Measurements from ENCODE around the gene ZNF236.

The ZNF236 gene

DNA sequence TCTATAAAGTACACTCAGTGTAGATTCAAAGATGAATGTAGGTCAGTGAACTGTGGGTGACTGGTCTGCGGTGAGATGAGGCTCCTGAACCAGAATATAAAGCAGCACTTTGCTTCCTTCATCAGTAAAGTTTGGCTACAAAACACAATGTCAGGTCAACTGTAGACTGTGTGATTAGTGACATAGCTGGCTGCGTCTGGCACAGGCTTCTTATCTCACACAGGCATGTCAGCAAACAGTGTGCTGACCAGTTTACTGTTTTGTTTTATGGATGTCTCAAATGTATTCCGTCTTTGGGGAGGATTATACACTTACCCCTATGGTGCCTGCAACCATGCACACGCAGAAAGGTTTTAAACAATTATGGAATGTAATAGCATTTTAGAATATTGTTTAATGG lies 87.1 kb downstream of the ZNF236 start:
- H3K4me1 ChIP-seq (ENCODE audit: control insufficient read depth in 1 of 2, insufficient read depth in 1 of 2, low read depth in 1 of 2, low read length in 1 of 2) = no peaks in the 10 kb centered on the region
- no peaks in the 10 kb centered on the region for H3K9me3 ChIP-seq
- peaks cover 84% of the 10 kb centered on the region for H3K36me3 ChIP-seq
- H3K27ac ChIP-seq = no peak overlapping the region
- TF ChIP-seq, protein P1, sequence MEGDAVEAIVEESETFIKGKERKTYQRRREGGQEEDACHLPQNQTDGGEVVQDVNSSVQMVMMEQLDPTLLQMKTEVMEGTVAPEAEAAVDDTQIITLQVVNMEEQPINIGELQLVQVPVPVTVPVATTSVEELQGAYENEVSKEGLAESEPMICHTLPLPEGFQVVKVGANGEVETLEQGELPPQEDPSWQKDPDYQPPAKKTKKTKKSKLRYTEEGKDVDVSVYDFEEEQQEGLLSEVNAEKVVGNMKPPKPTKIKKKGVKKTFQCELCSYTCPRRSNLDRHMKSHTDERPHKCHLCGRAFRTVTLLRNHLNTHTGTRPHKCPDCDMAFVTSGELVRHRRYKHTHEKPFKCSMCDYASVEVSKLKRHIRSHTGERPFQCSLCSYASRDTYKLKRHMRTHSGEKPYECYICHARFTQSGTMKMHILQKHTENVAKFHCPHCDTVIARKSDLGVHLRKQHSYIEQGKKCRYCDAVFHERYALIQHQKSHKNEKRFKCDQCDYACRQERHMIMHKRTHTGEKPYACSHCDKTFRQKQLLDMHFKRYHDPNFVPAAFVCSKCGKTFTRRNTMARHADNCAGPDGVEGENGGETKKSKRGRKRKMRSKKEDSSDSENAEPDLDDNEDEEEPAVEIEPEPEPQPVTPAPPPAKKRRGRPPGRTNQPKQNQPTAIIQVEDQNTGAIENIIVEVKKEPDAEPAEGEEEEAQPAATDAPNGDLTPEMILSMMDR (IDR thresholded peaks at IDR 0.05) = no peak
- no peak overlapping the region for H3K4me3 ChIP-seq (ENCODE audit: low read depth in 1 of 2, low read length in 1 of 2)
- H3K27me3 ChIP-seq = no peaks in the 10 kb centered on the region

GRCh38 chr18:76911440-76911839 lies 89.1 kb downstream of the ZNF236 start:
- TF ChIP-seq, protein P1 (IDR thresholded peaks at IDR 0.05) = no peak
- Histone ChIP-seq H3K9me3 (no peaks in the 10 kb centered on the region), H3K27me3 (no peaks in the 10 kb centered on the region), H3K4me1 (ENCODE audit: control insufficient read depth in 1 of 2, insufficient read depth in 1 of 2, low read depth in 1 of 2, low read length in 1 of 2) (no peaks in the 10 kb centered on the region), H3K27ac (no peak overlapping the region), H3K4me3 (ENCODE audit: low read depth in 1 of 2, low read length in 1 of 2) (no peak overlapping the region), H3K36me3 (peaks cover 85% of the 10 kb centered on the region)

DNA sequence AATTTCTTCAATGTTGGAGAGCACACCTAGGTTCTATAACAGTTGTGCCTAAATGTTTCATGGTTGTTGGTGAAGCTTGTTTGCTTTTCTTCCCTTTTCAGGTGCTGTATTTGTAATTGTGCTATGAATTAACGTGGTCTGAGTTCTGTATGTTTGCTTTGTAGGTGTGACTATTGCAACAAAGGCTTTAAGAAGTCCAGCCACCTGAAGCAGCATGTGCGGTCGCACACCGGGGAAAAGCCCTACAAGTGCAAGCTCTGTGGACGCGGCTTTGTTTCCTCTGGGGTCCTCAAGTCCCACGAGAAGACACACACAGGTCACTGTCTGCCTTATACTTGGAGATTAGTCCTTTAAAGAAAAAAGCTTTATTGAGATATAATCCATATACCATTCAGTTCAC lies 91.2 kb downstream of the ZNF236 start:
- H3K4me1 ChIP-seq (ENCODE audit: control insufficient read depth in 1 of 2, insufficient read depth in 1 of 2, low read depth in 1 of 2, low read length in 1 of 2) = no peaks in the 10 kb centered on the region
- TF ChIP-seq, protein P1 (IDR thresholded peaks at IDR 0.05) = no peak
- no peak overlapping the region for H3K27ac ChIP-seq
- peaks cover 94% of the 10 kb centered on the region for H3K36me3 ChIP-seq
- no peaks in the 10 kb centered on the region for H3K9me3 ChIP-seq
- H3K4me3 ChIP-seq (ENCODE audit: low read depth in 1 of 2, low read length in 1 of 2) = no peak overlapping the region
- no peaks in the 10 kb centered on the region for H3K27me3 ChIP-seq

DNA sequence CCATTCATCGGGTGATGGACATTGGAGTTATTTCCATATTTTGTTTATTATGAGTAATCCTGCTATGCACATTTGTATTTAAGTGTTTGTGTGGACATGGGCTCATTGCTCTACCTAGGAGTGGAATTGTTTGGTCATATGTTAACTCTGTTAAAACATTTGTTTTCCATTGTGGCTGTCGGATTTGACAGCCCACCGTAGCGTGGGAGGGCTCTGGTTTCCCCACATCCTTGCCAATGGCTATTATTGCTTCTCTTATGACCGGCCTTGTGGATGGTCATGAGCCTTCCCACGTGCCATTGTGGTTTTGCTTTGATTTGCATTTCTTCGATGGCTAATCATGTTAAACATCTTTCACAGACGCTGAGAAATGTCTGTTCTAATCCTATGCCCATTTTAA lies 92.0 kb downstream of the ZNF236 start:
- H3K27me3 ChIP-seq = no peaks in the 10 kb centered on the region
- H3K36me3 ChIP-seq = peaks cover 93% of the 10 kb centered on the region
- no peak overlapping the region for H3K4me3 ChIP-seq (ENCODE audit: low read depth in 1 of 2, low read length in 1 of 2)
- no peaks in the 10 kb centered on the region for H3K4me1 ChIP-seq (ENCODE audit: control insufficient read depth in 1 of 2, insufficient read depth in 1 of 2, low read depth in 1 of 2, low read length in 1 of 2)
- TF ChIP-seq, protein P1 (IDR thresholded peaks at IDR 0.05) = no peak
- no peaks in the 10 kb centered on the region for H3K9me3 ChIP-seq
- H3K27ac ChIP-seq = no peak overlapping the region

DNA sequence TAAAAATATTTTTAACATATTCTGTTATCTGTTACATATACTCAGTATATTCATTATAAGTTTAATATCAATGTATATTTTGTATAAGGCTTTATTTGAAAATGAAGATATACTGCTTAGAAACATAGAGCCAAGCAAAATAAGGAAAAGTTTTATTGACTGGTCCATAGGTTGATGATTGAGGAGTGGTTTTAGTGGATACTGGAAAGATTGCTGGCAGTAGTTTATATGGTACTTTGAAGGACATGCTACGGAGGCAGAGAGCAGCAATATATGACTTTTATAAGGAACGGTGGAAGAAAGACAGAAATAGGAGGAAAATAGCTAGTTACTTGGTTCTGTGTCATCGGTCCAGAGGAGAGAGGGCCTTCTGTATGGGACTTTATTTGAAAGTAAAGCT lies 92.4 kb downstream of the ZNF236 start:
- H3K4me1 ChIP-seq (ENCODE audit: control insufficient read depth in 1 of 2, insufficient read depth in 1 of 2, low read depth in 1 of 2, low read length in 1 of 2) = no peaks in the 10 kb centered on the region
- no peaks in the 10 kb centered on the region for H3K27me3 ChIP-seq
- H3K9me3 ChIP-seq = no peaks in the 10 kb centered on the region
- H3K36me3 ChIP-seq = peaks cover 93% of the 10 kb centered on the region
- TF ChIP-seq, protein P1 (IDR thresholded peaks at IDR 0.05) = no peak
- no peak overlapping the region for H3K27ac ChIP-seq
- no peak overlapping the region for H3K4me3 ChIP-seq (ENCODE audit: low read depth in 1 of 2, low read length in 1 of 2)

- H3K4me3 ChIP-seq (ENCODE audit: low read depth in 1 of 2, low read length in 1 of 2) = no peak overlapping the region
- H3K4me1 ChIP-seq (ENCODE audit: control insufficient read depth in 1 of 2, insufficient read depth in 1 of 2, low read depth in 1 of 2, low read length in 1 of 2) = no peaks in the 10 kb centered on the region
- H3K36me3 ChIP-seq = peaks cover 93% of the 10 kb centered on the region
- H3K27me3 ChIP-seq = no peaks in the 10 kb centered on the region
- TF ChIP-seq, protein P1 (IDR thresholded peaks at IDR 0.05) = no peak
- H3K9me3 ChIP-seq = no peaks in the 10 kb centered on the region
- no peak overlapping the region for H3K27ac ChIP-seq
These were observed 93.1 kb downstream of the ZNF236 start for GRCh38 chr18:76915456-76915855.

Data from neutrophil (primary cell).